Measurements from ENCODE around the gene MAPT.

DNA sequence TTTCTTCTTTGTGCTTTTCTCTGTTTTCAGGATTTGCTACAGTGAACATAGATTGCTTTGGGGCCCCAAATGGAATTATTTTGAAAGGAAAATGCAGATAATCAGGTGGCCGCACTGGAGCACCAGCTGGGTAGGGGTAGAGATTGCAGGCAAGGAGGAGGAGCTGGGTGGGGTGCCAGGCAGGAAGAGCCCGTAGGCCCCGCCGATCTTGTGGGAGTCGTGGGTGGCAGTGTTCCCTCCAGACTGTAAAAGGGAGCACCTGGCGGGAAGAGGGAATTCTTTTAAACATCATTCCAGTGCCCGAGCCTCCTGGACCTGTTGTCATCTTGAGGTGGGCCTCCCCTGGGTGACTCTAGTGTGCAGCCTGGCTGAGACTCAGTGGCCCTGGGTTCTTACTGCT is 105.9 kb downstream of the MAPT start:
- TF ChIP-seq, protein P1, sequence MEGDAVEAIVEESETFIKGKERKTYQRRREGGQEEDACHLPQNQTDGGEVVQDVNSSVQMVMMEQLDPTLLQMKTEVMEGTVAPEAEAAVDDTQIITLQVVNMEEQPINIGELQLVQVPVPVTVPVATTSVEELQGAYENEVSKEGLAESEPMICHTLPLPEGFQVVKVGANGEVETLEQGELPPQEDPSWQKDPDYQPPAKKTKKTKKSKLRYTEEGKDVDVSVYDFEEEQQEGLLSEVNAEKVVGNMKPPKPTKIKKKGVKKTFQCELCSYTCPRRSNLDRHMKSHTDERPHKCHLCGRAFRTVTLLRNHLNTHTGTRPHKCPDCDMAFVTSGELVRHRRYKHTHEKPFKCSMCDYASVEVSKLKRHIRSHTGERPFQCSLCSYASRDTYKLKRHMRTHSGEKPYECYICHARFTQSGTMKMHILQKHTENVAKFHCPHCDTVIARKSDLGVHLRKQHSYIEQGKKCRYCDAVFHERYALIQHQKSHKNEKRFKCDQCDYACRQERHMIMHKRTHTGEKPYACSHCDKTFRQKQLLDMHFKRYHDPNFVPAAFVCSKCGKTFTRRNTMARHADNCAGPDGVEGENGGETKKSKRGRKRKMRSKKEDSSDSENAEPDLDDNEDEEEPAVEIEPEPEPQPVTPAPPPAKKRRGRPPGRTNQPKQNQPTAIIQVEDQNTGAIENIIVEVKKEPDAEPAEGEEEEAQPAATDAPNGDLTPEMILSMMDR (IDR thresholded peaks at IDR 0.05; ENCODE audit: low read length): no peak
- TF ChIP-seq EZH2phosphoT487 (IDR thresholded peaks at IDR 0.05; ENCODE audit: low read length) (no peak), EZH2 (optimal IDR thresholded peaks at IDR 0.05; ENCODE audit: low read depth, low read length) (no peak)
